Calu3 (cell line): Measurements from ENCODE around the gene HTRA1. TPM values are rescaled to one million over a fixed set of nuclear protein-coding genes. Genes with fewer than 3 reads are reported as not detected.

ENCODE experiments used
- BruUV-seq: library from RNA; stranded (reverse); fragments of 400-500 nt; replicated peaks from 2 replicates; lab custom pipeline; 2021; lab: Mats Ljungman, UMichigan
- CTCF ChIA-PET: fragments of 300-600 bp; sonication (Branson Sonifier 250); formaldehyde crosslinking; loops from one replicate; lab custom pipeline; 2022; ENCODE audit warnings: antibody characterized with exemption; lab: Charles Lee
- DNase-seq: peaks from one replicate; pipeline ENCODE4 v3.0.0; 2022
- H3K27ac Mint-ChIP-seq: one replicate; pipeline ENCODE4 v1.8.0; 2022; ENCODE audit warnings: mixed read lengths; ENCODE audit not compliant: unreplicated experiment
- H3K27me3 Mint-ChIP-seq: one replicate; pipeline ENCODE4 v1.8.0; 2022; ENCODE audit warnings: mixed read lengths; ENCODE audit not compliant: unreplicated experiment
- H3K36me3 Mint-ChIP-seq: one replicate; pipeline ENCODE4 v1.8.0; 2022; ENCODE audit warnings: mild to moderate bottlenecking, moderate library complexity, mixed read lengths; ENCODE audit not compliant: insufficient read depth, unreplicated experiment
- H3K4me1 Mint-ChIP-seq: one replicate; pipeline ENCODE4 v1.8.0; 2022; ENCODE audit warnings: mild to moderate bottlenecking, low read depth, mixed read lengths; ENCODE audit not compliant: unreplicated experiment
- H3K4me3 Mint-ChIP-seq: one replicate; pipeline ENCODE4 v1.8.0; 2022; ENCODE audit warnings: mild to moderate bottlenecking, low read depth, moderate library complexity, mixed read lengths; ENCODE audit not compliant: unreplicated experiment
- H3K9me3 Mint-ChIP-seq: one replicate; pipeline ENCODE4 v1.8.0; 2022; ENCODE audit warnings: low read depth, mixed read lengths; ENCODE audit not compliant: unreplicated experiment
- intact Hi-C: fragments of 100-400 bp; cut with micrococcal nuclease; formaldehyde crosslinking; loops from one replicate; pipeline ENCODE4 v1.10.0; 2022; ENCODE audit not compliant: unreplicated experiment
- total RNA-seq: library from RNA; stranded (reverse); gene quantifications from 2 replicates; pipeline ENCODE4 v1.2.3, GENCODE V29; 2022
- TF ChIP-seq, protein P1 (sequence below): fragments of 200-600 bp; IDR thresholded peaks from one replicate; pipeline ENCODE4 v1.8.0; 2022; ENCODE audit warnings: antibody characterized with exemption; ENCODE audit not compliant: unreplicated experiment

The HTRA1 gene
- total RNA-seq, 1 experiment from 2014 or later: 1.3 TPM

DNA sequence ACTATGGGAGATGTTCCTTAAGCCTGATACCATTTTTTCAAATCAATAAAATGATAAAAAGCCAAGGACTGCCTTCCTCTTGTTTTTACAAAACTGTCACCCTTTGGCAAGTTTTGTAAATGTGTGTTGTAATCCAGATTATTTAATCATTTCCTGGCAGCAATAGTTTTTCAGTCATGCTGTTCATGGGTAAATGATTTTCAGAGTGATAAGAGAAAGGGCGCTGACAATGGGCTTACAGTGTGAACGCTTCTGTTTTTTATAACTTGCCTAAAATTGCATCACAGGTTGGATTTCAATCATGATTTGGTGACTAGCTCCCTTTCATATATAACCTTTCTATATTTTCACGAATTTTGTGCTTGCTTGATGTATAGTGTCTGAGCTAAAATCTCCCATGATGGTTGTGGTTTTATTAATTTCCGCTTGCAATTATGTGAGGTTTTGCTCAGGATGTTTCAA is 80.2 kb downstream of the HTRA1 start:
- TF ChIP-seq, protein P1, sequence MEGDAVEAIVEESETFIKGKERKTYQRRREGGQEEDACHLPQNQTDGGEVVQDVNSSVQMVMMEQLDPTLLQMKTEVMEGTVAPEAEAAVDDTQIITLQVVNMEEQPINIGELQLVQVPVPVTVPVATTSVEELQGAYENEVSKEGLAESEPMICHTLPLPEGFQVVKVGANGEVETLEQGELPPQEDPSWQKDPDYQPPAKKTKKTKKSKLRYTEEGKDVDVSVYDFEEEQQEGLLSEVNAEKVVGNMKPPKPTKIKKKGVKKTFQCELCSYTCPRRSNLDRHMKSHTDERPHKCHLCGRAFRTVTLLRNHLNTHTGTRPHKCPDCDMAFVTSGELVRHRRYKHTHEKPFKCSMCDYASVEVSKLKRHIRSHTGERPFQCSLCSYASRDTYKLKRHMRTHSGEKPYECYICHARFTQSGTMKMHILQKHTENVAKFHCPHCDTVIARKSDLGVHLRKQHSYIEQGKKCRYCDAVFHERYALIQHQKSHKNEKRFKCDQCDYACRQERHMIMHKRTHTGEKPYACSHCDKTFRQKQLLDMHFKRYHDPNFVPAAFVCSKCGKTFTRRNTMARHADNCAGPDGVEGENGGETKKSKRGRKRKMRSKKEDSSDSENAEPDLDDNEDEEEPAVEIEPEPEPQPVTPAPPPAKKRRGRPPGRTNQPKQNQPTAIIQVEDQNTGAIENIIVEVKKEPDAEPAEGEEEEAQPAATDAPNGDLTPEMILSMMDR: no peak
- CTCF ChIA-PET: no interaction called here
- BruUV-seq: no TSS peak
- no peaks in the 10 kb centered on the region for H3K27me3 Mint-ChIP-seq
- intact Hi-C loops: no loop called here
- H3K27ac Mint-ChIP-seq: no peak overlapping the region
- H3K36me3 Mint-ChIP-seq: no peaks in the 10 kb centered on the region
- H3K4me1 Mint-ChIP-seq: peaks cover 36% of the 10 kb centered on the region
- H3K9me3 Mint-ChIP-seq: no peaks in the 10 kb centered on the region
- H3K4me3 Mint-ChIP-seq: no peak overlapping the region
- no peak for DNase-seq

DNA sequence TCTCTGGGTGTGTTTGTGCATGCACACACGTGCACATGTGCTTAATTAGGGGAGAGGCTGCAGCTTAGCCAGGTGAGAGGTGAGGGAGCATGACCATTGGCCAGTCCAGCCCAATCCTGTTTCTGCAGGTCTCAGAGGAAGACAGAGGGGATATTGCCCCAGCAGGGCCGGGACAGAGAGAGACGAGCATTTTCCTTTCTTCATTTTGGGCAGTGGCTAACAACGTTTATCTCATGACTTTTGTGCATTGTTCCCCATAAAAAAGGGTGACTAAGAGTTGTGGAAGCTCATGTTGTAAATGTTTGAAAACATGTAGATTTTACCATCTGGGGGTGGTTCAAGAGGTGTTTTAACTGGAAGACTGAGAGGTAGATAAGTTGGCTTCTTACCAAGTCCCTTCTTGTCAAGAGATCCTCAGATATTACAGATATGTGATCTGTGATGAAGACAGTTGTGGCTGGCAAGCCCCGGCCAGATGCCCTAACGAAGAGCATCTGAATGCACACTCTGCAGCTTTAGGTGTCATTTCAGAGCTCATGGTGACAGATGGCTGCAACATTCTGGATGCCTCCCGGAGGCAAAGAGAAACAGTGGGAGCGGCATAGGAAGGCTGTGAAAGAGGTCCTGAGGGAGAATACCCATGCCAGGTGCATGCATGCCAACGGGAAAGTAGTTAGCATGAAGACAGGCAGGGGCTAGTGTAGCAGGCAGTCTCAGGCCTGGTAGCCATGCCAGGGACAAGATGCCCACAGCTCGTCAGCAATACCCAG is 82.5 kb downstream of the HTRA1 start:
- CTCF ChIA-PET: no interaction called here

DNA sequence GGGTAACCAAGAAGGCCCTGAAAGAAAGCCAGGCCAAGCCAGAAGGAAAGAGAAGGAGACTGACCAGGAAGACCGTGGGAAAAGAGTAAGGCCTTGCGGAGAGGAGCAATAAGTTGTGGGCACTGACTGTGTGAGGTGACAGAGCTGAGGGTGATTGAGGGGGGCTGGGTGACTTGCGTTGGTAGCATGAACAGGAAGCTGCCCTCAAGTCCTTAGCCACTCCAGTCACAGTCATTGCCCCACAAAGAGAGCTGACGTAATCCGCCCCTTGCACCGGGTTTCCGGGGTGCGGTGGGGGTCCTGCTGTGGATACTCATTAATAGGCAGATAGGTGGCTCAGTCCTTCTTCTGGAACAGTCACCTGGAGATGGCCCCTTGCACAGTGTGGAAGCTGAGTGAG is 83.1 kb downstream of the HTRA1 start:
- peaks cover 36% of the 10 kb centered on the region for H3K4me1 Mint-ChIP-seq
- H3K4me3 Mint-ChIP-seq: no peak overlapping the region
- no TSS peak for BruUV-seq
- CTCF ChIA-PET: no interaction called here
- no peaks in the 10 kb centered on the region for H3K27me3 Mint-ChIP-seq
- intact Hi-C loops: no loop called here
- no peaks in the 10 kb centered on the region for H3K36me3 Mint-ChIP-seq
- no peaks in the 10 kb centered on the region for H3K9me3 Mint-ChIP-seq
- H3K27ac Mint-ChIP-seq: no peak overlapping the region
- TF ChIP-seq, protein P1: no peak
- no peak for DNase-seq

More for the DNA sequence above, 82.5 kb downstream of the HTRA1 start:
- TF ChIP-seq, protein P1: no peak
- Mint-ChIP-seq H3K9me3 (no peaks in the 10 kb centered on the region), H3K4me1 (peaks cover 36% of the 10 kb centered on the region), H3K27me3 (no peaks in the 10 kb centered on the region), H3K27ac (no peak overlapping the region), H3K4me3 (no peak overlapping the region), H3K36me3 (no peaks in the 10 kb centered on the region)
- BruUV-seq: no TSS peak
- intact Hi-C loops: no loop called here
- no peak for DNase-seq

DNA sequence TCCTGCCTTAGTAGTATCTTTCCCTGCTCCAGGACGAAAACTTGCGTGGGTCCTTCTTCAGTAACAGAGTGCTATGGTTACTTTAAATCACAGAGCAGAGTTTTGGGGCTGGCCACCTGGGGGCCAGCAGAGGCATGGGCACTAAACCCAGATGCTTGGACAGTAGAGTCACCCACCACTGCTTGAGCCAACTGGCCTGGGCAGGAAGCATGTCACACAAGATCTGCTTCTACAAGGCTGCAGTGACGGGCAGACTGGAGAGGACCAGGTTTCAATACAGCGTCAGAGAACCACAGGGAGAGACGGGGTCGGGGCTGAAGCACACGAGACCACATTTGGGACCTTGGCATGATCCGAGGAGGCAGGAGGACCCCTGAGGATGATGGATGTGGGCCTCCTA is 84.9 kb downstream of the HTRA1 start:
- no peak for DNase-seq
- CTCF ChIA-PET: no interaction called here
- peaks cover 27% of the 10 kb centered on the region for H3K4me1 Mint-ChIP-seq
- TF ChIP-seq, protein P1: no peak
- intact Hi-C loops: no loop called here
- BruUV-seq: no TSS peak
- no peaks in the 10 kb centered on the region for H3K27me3 Mint-ChIP-seq
- H3K4me3 Mint-ChIP-seq: no peak overlapping the region
- peaks cover 4% of the 10 kb centered on the region for H3K36me3 Mint-ChIP-seq
- no peaks in the 10 kb centered on the region for H3K9me3 Mint-ChIP-seq
- H3K27ac Mint-ChIP-seq: no peak overlapping the region
